Stimulated activated naive CD4-positive, alpha-beta T cell (primary cell): ENCODE data around the gene GID8.
"Not testable (repeated sequence)": the region's sequence is repeated elsewhere in the genome, so short reads cannot be mapped to it uniquely, and the experiment has no call there.

Experiments used
- DNase-seq, 6 experiments: peaks; one replicate each; lab custom pipeline; 2025; lab: John Stamatoyannopoulos, UW

GID8 gene

GRCh38 chr20:62921119-62921687, 16.7 kb upstream of the GID8 start:
- peak; percentile 34 to 64 (median 56) for DNase-seq

GRCh38 chr20:62922451-62922921, 15.5 kb upstream of the GID8 start:
- peak in 2 of 6 experiments; percentile 8 to 14 for DNase-seq

GRCh38 chr20:62923059-62923668, 14.8 kb upstream of the GID8 start:
- not testable (repeated sequence) for DNase-seq

- DNase-seq, result no peak
Observed at GRCh38 chr20:62923669-62924441, 14.1 kb upstream of the GID8 start.

- DNase-seq, result peak in 2 of 6 experiments; percentile 7 to 15
Observed at GRCh38 chr20:62924442-62925075, 13.4 kb upstream of the GID8 start.

GRCh38 chr20:62925076-62925419, 12.9 kb upstream of the GID8 start:
- DNase-seq, result no peak

- DNase-seq, result peak; percentile 31 to 66 (median 50)
Observed at GRCh38 chr20:62925420-62926228, 12.3 kb upstream of the GID8 start.

- peak; percentile 75 to 90 (median 82) for DNase-seq
Observed at GRCh38 chr20:62926229-62927127, 11.5 kb upstream of the GID8 start, which contains the start of gene DIDO1. DIDO1 (minus strand) TSS chr20:62926505.

- DNase-seq, result no peak
Observed at GRCh38 chr20:62927128-62927705, 10.7 kb upstream of the GID8 start.

- peak in 1 of 6 experiments; percentile 32 for DNase-seq
Observed at GRCh38 chr20:62928246-62928939, 9.6 kb upstream of the GID8 start.

GRCh38 chr20:62929051-62929538, 8.9 kb upstream of the GID8 start:
- peak; percentile 15 to 62 (median 44) for DNase-seq

- no peak for DNase-seq
Observed at GRCh38 chr20:62931464-62931863, 6.5 kb upstream of the GID8 start.

GRCh38 chr20:62933966-62934365, 4.0 kb upstream of the GID8 start:
- no peak for DNase-seq

- no peak for DNase-seq
Observed at GRCh38 chr20:62935204-62935967, 2.6 kb upstream of the GID8 start.

- no peak for DNase-seq
Observed at GRCh38 chr20:62935968-62936585, 1.9 kb upstream of the GID8 start.

GRCh38 chr20:62937268-62938104, 461 bp upstream of the GID8 start:
- DNase-seq, result peak; percentile 94 to 97 (median 96)

- no peak for DNase-seq
Observed at GRCh38 chr20:62940875-62941274, 2.9 kb downstream of the GID8 start.
